HepG2 (cell line): ENCODE results near the gene PPP1R13B. TPM values are rescaled to one million over a fixed set of nuclear protein-coding genes. Genes with fewer than 3 reads are reported as not detected.

Experiments
- FOXK1 ChIP-seq: sonication (generic); formaldehyde crosslinking; IDR thresholded peaks from 2 replicates; pipeline ENCODE4 v1.4.0; 2020; ENCODE audit warnings: low read depth, missing genetic modification reagents, borderline replicate concordance
- HES4 ChIP-seq: sonication (generic); formaldehyde crosslinking; IDR thresholded peaks from 2 replicates; pipeline ENCODE4 v1.9.0; 2021; ENCODE audit warnings: mild to moderate bottlenecking, missing genetic modification reagents, borderline replicate concordance
- MYC ChIP-seq: sonication (generic); formaldehyde crosslinking; IDR thresholded peaks from 2 replicates; pipeline ENCODE4 v1.9.0; 2021; ENCODE audit warnings: missing genetic modification reagents, borderline replicate concordance
- PHF8 ChIP-seq: sonication (generic); formaldehyde crosslinking; IDR thresholded peaks from 2 replicates; pipeline ENCODE4 v1.5.0; 2020; ENCODE audit warnings: missing genetic modification reagents
- RARA ChIP-seq: IDR thresholded peaks from 2 replicates; pipeline ENCODE4 v1.6.1; 2016; ENCODE audit warnings: missing genetic modification reagents, missing compliant biosample characterization
- RBAK ChIP-seq: sonication (generic); formaldehyde crosslinking; IDR thresholded peaks from 2 replicates; pipeline ENCODE4 v1.5.1; 2020; ENCODE audit warnings: mild to moderate bottlenecking, missing genetic modification reagents
- SRF ChIP-seq: IDR thresholded peaks from 2 replicates; pipeline ENCODE4 v1.6.1; 2011; ENCODE audit warnings: mild to moderate bottlenecking, low read depth, low read length, moderate library complexity
- ZMYM3 ChIP-seq: sonication (generic); formaldehyde crosslinking; IDR thresholded peaks from 2 replicates; pipeline ENCODE4 v1.5.1; 2020; ENCODE audit warnings: mild to moderate bottlenecking, missing genetic modification reagents
- ZNF292 ChIP-seq: sonication (generic); formaldehyde crosslinking; IDR thresholded peaks from 2 replicates; pipeline ENCODE4 v1.8.1; 2022; ENCODE audit warnings: mild to moderate bottlenecking, low read depth, missing genetic modification reagents, borderline replicate concordance
- ZNF543 ChIP-seq: sonication (generic); formaldehyde crosslinking; IDR thresholded peaks from 2 replicates; pipeline ENCODE4 v1.4.0; 2020; ENCODE audit warnings: mild to moderate bottlenecking, missing genetic modification reagents
- polyA plus RNA-seq, 8 experiments: library from polyadenylated mRNA; depleted of rRNA in 3 of 8; stranded (reverse) in 7 of 8; unstranded in 1 of 8; fragments of >200 nt; fragmentation: Illumina TruSeq in 4 of 8; extraction: Trizol in 4 of 8; gene quantifications; 2 replicates each; pipeline versions ENCODE4 v1.2.1 to v1.2.3, GENCODE V29; 2011 to 2016; ENCODE audit warnings: low read depth in 4 of 8, missing spikeins in 1 of 8, mixed read lengths in 1 of 8; ENCODE audit not compliant: insufficient read depth in 1 of 8
- total RNA-seq, 5 experiments: library from RNA; depleted of rRNA; stranded (reverse); fragments of >200 nt; fragmentation: Illumina TruSeq; extraction: Trizol; gene quantifications; 2 replicates each; pipeline ENCODE4 v1.2.3, GENCODE V29; 2016; ENCODE audit warnings: low read depth in 1 of 5
- TF ChIP-seq, protein P1 (sequence below): sonication (generic); formaldehyde crosslinking; IDR thresholded peaks from 2 replicates; pipeline ENCODE4 v1.4.0; 2020; ENCODE audit warnings: missing genetic modification reagents, mild to moderate bottlenecking, borderline replicate concordance
- TF ChIP-seq, protein P2 (sequence below), 2 experiments: sonication (generic) in 1 of 2; formaldehyde crosslinking in 1 of 2; IDR thresholded peaks; 2 replicates each; pipeline versions ENCODE4 v1.5.1 to v1.6.1; 2011 to 2020; ENCODE audit warnings: borderline replicate concordance in 1 of 2, low read depth in 1 of 2, low read length in 1 of 2, mild to moderate bottlenecking in 1 of 2, missing genetic modification reagents in 1 of 2, moderate library complexity in 1 of 2
- TF ChIP-seq, protein P3 (sequence below): sonication (generic); formaldehyde crosslinking; IDR thresholded peaks from 2 replicates; pipeline ENCODE4 v1.5.1; 2020; ENCODE audit warnings: mild to moderate bottlenecking, missing genetic modification reagents, moderate library complexity

PPP1R13B gene
- total and polyA plus RNA-seq, 2 of the 13 experiments (the other 11 are each of a cell fraction or from before 2014, with no cell fraction given): 4.6 to 9.4 TPM

DNA sequence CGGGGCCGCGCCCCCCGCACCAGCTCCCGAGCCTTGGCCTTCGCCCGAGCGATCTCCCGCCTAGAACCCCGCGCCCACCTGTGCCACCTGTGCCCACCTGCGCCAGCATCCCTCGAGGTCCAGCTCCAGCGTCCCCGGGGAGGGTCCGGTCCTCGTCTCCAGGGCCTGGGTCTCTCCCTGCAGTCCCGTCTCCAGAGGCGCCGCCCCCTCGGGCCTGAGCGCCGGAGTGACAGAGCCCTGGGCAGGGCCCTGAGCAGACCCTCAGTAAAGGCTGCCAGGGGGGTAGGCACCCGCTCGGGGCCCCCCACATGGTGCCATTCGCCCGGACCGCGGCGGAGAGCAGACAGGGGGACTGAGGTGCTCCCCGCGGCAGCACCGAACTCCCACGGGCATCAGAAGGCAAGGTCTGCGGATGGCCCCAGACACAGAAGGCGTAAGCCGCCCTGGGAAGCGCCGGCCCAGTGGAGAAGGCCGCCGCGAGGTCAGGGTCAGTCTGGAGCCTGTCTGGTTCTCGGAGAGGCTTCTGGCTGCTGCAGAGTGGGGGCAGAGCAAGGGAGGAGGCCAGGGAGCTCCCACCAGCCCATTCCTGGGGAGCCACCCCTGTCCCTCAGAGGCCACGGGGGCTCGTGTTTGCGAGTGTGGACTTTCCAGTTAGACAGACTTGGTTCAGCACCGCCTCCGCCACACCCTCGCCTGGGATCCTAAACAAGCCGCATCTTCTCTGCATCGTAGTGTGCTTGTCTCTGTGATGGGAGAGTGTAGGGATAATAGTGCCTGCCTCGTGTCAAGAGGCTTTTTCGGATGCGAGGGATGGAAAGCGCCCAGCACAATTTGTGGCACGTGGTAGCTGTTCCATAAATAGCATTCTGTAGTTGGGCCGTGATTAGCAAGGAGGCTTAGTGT is 1.1 kb upstream of the PPP1R13B start (continued):
- TF ChIP-seq RARA (CRISPR knock-in tag) (peak; percentile 93), HES4 (CRISPR knock-in tag) (peak; percentile 5; the same call in 1 of the 2 replicates), ZMYM3 (CRISPR knock-in tag) (no peak; the same call in 1 of the 2 replicates), FOXK1 (CRISPR knock-in tag) (no peak), ZNF292 (CRISPR knock-in tag) (peak; percentile 23; the same call in 1 of the 2 replicates), RBAK (CRISPR knock-in tag) (no peak), ZNF543 (CRISPR knock-in tag) (peak; percentile 2; the same call in 1 of the 2 replicates), SRF (no peak), PHF8 (CRISPR knock-in tag) (peak; percentile 65), MYC (CRISPR knock-in tag) (0 out of 2 replicates have a peak, but pooled peaks have one; percentile 28)
- TF ChIP-seq, protein P1, sequence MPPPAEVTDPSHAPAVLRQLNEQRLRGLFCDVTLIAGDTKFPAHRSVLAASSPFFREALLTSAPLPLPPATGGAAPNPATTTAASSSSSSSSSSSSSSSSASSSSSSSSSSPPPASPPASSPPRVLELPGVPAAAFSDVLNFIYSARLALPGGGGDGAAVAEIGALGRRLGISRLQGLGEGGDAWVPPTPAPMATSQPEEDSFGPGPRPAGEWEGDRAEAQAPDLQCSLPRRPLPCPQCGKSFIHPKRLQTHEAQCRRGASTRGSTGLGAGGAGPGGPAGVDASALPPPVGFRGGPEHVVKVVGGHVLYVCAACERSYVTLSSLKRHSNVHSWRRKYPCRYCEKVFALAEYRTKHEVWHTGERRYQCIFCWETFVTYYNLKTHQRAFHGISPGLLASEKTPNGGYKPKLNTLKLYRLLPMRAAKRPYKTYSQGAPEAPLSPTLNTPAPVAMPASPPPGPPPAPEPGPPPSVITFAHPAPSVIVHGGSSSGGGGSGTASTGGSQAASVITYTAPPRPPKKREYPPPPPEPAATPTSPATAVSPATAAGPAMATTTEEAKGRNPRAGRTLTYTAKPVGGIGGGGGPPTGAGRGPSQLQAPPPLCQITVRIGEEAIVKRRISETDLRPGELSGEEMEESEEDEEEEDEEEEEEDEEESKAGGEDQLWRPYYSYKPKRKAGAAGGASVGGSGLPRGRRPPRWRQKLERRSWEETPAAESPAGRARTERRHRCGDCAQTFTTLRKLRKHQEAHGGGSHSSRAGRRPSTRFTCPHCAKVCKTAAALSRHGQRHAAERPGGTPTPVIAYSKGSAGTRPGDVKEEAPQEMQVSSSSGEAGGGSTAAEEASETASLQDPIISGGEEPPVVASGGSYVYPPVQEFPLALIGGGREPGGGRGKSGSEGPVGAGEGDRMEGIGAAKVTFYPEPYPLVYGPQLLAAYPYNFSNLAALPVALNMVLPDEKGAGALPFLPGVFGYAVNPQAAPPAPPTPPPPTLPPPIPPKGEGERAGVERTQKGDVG (CRISPR knock-in tag): 0 out of 2 replicates have a peak, but pooled peaks have one; percentile 23
- TF ChIP-seq, protein P2, sequence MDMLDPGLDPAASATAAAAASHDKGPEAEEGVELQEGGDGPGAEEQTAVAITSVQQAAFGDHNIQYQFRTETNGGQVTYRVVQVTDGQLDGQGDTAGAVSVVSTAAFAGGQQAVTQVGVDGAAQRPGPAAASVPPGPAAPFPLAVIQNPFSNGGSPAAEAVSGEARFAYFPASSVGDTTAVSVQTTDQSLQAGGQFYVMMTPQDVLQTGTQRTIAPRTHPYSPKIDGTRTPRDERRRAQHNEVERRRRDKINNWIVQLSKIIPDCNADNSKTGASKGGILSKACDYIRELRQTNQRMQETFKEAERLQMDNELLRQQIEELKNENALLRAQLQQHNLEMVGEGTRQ (IDR thresholded peaks at IDR 0.05; ENCODE audit: low read depth, low read length): no peak
- TF ChIP-seq, protein P2 (CRISPR knock-in tag; IDR thresholded peaks at IDR 0.05; ENCODE audit: borderline replicate concordance): no peak; the same call in 1 of the 2 replicates
- TF ChIP-seq, protein P3, sequence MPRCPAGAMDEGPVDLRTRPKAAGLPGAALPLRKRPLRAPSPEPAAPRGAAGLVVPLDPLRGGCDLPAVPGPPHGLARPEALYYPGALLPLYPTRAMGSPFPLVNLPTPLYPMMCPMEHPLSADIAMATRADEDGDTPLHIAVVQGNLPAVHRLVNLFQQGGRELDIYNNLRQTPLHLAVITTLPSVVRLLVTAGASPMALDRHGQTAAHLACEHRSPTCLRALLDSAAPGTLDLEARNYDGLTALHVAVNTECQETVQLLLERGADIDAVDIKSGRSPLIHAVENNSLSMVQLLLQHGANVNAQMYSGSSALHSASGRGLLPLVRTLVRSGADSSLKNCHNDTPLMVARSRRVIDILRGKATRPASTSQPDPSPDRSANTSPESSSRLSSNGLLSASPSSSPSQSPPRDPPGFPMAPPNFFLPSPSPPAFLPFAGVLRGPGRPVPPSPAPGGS (CRISPR knock-in tag): peak; percentile 52; the same call in 1 of the 2 replicates
